Hepatocyte (in vitro differentiated cells): Measurements from ENCODE around the gene MYRIP. TPM values are rescaled to one million over a fixed set of nuclear protein-coding genes. Genes with fewer than 3 reads are reported as not detected.

Experiments used
- DNase-seq: peaks from one replicate; pipeline ENCODE4 v3.0.0-alpha.2; 2016; ENCODE audit warnings: low spot score
- H2AFZ ChIP-seq: fragments of 200-600 bp; sonication (generic); 2 replicates; pipeline ENCODE4 v1.6.0; 2016; ENCODE audit warnings: antibody characterized with exemption, mild to moderate bottlenecking
- H3K27ac ChIP-seq: fragments of 200-600 bp; sonication (generic); 2 replicates; pipeline ENCODE4 v1.5.1; 2016; ENCODE audit warnings: mild to moderate bottlenecking
- H3K27me3 ChIP-seq: fragments of 200-600 bp; sonication (generic); 2 replicates; pipeline ENCODE4 v1.6.1; 2016
- H3K36me3 ChIP-seq: fragments of 200-600 bp; sonication (generic); replicated peaks from 2 replicates; pipeline ENCODE4 v1.5.1; 2016; ENCODE audit warnings: low read depth; ENCODE audit not compliant: insufficient read depth
- H3K4me1 ChIP-seq: fragments of 200-600 bp; sonication (generic); 2 replicates; pipeline ENCODE4 v1.5.1; 2016; ENCODE audit warnings: mild to moderate bottlenecking, moderate library complexity; ENCODE audit not compliant: insufficient read depth
- H3K4me2 ChIP-seq: fragments of 200-600 bp; sonication (generic); 2 replicates; pipeline ENCODE4 v1.6.0; 2016
- H3K4me3 ChIP-seq: fragments of 200-600 bp; sonication (generic); 2 replicates; pipeline ENCODE4 v1.5.1; 2016; ENCODE audit warnings: mild to moderate bottlenecking
- H3K79me2 ChIP-seq: fragments of 200-600 bp; sonication (generic); 2 replicates; pipeline ENCODE4 v1.6.0; 2017; ENCODE audit warnings: mild to moderate bottlenecking
- H3K9me2 ChIP-seq: fragments of 200-600 bp; sonication (generic); replicated peaks from 2 replicates; pipeline ENCODE4 v1.6.0; 2017; ENCODE audit warnings: mild to moderate bottlenecking; ENCODE audit not compliant: insufficient read depth
- H3K9me3 ChIP-seq: fragments of 200-600 bp; sonication (generic); 2 replicates; pipeline ENCODE4 v1.5.1; 2016; ENCODE audit warnings: low read depth, mild to moderate bottlenecking
- H4K20me1 ChIP-seq: fragments of 200-600 bp; sonication (generic); 2 replicates; pipeline ENCODE4 v1.6.0; 2016; ENCODE audit warnings: mild to moderate bottlenecking; ENCODE audit not compliant: insufficient read depth, poor library complexity, severe bottlenecking
- CTCF ChIP-seq: fragments of 200-600 bp; sonication (generic); IDR thresholded peaks from 2 replicates; pipeline ENCODE4 v1.5.1; 2016; ENCODE audit warnings: antibody characterized with exemption, mild to moderate bottlenecking; ENCODE audit not compliant: poor library complexity
- EZH2 ChIP-seq: fragments of 200-600 bp; sonication (generic); IDR thresholded peaks from 2 replicates; pipeline ENCODE4 v1.6.1; 2016; ENCODE audit warnings: antibody characterized with exemption, mild to moderate bottlenecking, borderline replicate concordance
- EZH2phosphoT487 ChIP-seq: fragments of 200-600 bp; sonication (generic); IDR thresholded peaks from one replicate; pipeline ENCODE4 v1.6.1; 2018; ENCODE audit warnings: antibody characterized with exemption, mild to moderate bottlenecking, low read depth, moderate library complexity; ENCODE audit not compliant: unreplicated experiment, severe bottlenecking
- WGBS: methylation state at CpG from one replicate; pipeline ENCODE4 v1.1.6; 2016; ENCODE audit warnings: low lambda C conversion rate; ENCODE audit errors: missing lambda C conversion rate; 5-methylcytosine and 5-hydroxymethylcytosine counted together
- polyA plus RNA-seq: library from polyadenylated mRNA; unstranded; fragments of >200 nt; fragmentation: Nextera tagmentation; extraction: Ambion mirVana; gene quantifications from 2 replicates; pipeline ENCODE4 v1.2.1, GENCODE V29; 2016
- total RNA-seq: library from RNA; depleted of rRNA; stranded (reverse); fragments of >200 nt; gene quantifications from 2 replicates; pipeline ENCODE4 v1.2.3, GENCODE V29; 2014

Gene MYRIP
- total and polyA plus RNA-seq, 2 experiments from 2014 or later: 0.57 TPM; not detected in 1

GRCh38 chr3:40240921-40241320 lies 431.5 kb downstream of the MYRIP start:
- no peaks in the 10 kb centered on the region for H3K27me3 ChIP-seq
- H3K27ac ChIP-seq: no peak overlapping the region
- no peak overlapping the region for H2AFZ ChIP-seq
- no peaks in the 10 kb centered on the region for H3K9me2 ChIP-seq
- no peaks in the 10 kb centered on the region for H3K79me2 ChIP-seq
- H3K4me2 ChIP-seq: no peak overlapping the region
- no peak overlapping the region for H3K4me3 ChIP-seq
- H3K36me3 ChIP-seq: no peaks in the 10 kb centered on the region
- no peak for TF ChIP-seq EZH2
- no peak for TF ChIP-seq EZH2phosphoT487
- no peak for TF ChIP-seq CTCF
- WGBS: 95% methylated on average over 1 of the region's 1 CpG
- DNase-seq: no peak
- H3K4me1 ChIP-seq: no peaks in the 10 kb centered on the region
- H4K20me1 ChIP-seq: no peaks in the 10 kb centered on the region
- no peaks in the 10 kb centered on the region for H3K9me3 ChIP-seq

- H3K4me3 ChIP-seq: no peak overlapping the region
- no peak overlapping the region for H3K4me2 ChIP-seq
- no peaks in the 10 kb centered on the region for H3K9me2 ChIP-seq
- H4K20me1 ChIP-seq: no peaks in the 10 kb centered on the region
- H3K9me3 ChIP-seq: no peaks in the 10 kb centered on the region
- H3K79me2 ChIP-seq: no peaks in the 10 kb centered on the region
- DNase-seq: no peak
- no peaks in the 10 kb centered on the region for H3K4me1 ChIP-seq
- H2AFZ ChIP-seq: no peak overlapping the region
- H3K27me3 ChIP-seq: no peaks in the 10 kb centered on the region
- H3K27ac ChIP-seq: no peak overlapping the region
- 93% methylated on average over 1 of the region's 1 CpG for WGBS
- no peaks in the 10 kb centered on the region for H3K36me3 ChIP-seq
- no peak for TF ChIP-seq EZH2
- no peak for TF ChIP-seq CTCF
- TF ChIP-seq EZH2phosphoT487: no peak
These were observed 432.8 kb downstream of the MYRIP start for GRCh38 chr3:40242216-40242615.

GRCh38 chr3:40242638-40243037 lies 433.2 kb downstream of the MYRIP start:
- Histone ChIP-seq H2AFZ (no peak overlapping the region), H3K9me2 (no peaks in the 10 kb centered on the region), H3K27ac (no peak overlapping the region), H3K36me3 (no peaks in the 10 kb centered on the region), H4K20me1 (no peaks in the 10 kb centered on the region), H3K27me3 (no peaks in the 10 kb centered on the region), H3K4me3 (no peak overlapping the region), H3K4me2 (no peak overlapping the region), H3K79me2 (no peaks in the 10 kb centered on the region), H3K4me1 (no peaks in the 10 kb centered on the region), H3K9me3 (no peaks in the 10 kb centered on the region)
- no peak for DNase-seq
- TF ChIP-seq EZH2 (no peak), CTCF (no peak), EZH2phosphoT487 (no peak)
- WGBS: 70% methylated on average over 1 of the region's 1 CpG

- H3K4me2 ChIP-seq: no peak overlapping the region
- no peaks in the 10 kb centered on the region for H3K4me1 ChIP-seq
- TF ChIP-seq EZH2: no peak
- TF ChIP-seq EZH2phosphoT487: no peak
- TF ChIP-seq CTCF: no peak
- no peaks in the 10 kb centered on the region for H3K27me3 ChIP-seq
- H3K9me3 ChIP-seq: no peaks in the 10 kb centered on the region
- H3K4me3 ChIP-seq: no peak overlapping the region
- 0% methylated on average over 1 of the region's 1 CpG for WGBS
- H3K9me2 ChIP-seq: no peaks in the 10 kb centered on the region
- H3K79me2 ChIP-seq: no peaks in the 10 kb centered on the region
- no peak for DNase-seq
- H4K20me1 ChIP-seq: no peaks in the 10 kb centered on the region
- H3K27ac ChIP-seq: no peak overlapping the region
- H2AFZ ChIP-seq: no peak overlapping the region
- no peaks in the 10 kb centered on the region for H3K36me3 ChIP-seq
These were observed 433.6 kb downstream of the MYRIP start for GRCh38 chr3:40243056-40243455.
